SKM-1 (cell line): Measurements from ENCODE around the gene FAM107B.

Experiments used
- DNase-seq: peaks from one replicate; lab custom pipeline; 2025; ENCODE audit not compliant: unreplicated experiment; lab: John Stamatoyannopoulos, UW

FAM107B gene

DNA sequence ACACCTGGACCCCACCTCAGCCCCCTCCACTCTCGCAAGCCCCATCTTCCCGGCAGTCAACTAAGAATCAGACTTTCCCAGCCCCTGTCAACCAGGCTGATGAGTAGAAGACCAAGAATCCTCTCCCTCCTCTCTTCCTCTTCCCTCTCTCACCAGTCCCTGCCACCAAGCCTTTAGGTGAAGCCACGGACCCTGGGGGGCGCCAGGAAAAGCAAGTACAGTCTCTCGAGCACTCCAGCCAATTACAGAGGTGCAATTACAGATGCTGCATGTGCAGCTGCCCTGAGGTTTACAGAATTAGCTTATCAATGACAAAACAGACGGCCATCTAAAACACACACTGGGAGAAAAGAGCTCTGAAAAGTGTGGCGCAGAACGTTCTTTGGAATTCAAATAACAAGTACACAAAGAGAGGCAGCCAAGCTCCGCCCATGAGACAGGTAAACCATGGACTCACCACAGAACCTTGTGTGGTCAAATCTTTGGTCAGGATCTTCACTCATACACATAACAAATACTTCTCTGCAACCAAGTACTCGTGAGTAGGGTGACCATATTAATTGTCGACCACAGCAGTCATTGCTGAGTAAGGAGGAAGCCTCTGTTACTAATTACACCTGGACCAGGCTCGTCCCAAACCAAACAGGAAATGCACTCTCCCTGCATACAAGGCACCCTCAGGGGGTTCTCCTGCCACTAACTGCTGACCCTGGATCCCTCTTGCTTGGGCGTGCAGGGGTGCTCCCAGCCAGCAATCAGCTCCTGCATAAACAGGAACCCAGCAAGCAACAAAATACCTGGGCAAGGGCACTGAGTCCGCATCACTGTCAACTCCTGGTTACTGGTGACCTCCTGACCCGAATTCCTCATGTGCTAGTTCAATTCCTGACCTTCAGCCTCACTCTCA lies 189.2 kb downstream of the FAM107B start:
- no peak for DNase-seq

DNA sequence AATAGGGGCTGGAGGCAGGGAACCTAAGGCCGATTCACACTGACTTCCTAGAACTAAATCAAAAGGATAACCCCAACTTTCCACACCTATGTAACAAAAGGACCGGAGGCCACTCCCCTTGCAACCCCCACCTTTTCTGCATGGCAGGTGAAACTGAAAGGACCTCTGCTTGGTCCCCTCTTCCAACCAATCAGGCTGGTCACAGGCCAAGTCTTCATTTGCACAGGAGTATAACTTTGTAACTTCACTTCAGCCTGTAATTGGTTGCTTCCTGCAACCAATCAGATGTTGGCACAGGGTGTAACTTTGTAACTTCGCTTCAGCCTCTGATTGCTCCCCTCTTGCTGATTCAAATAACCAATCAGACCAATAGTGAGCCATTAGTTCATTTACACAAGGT lies 190.0 kb downstream of the FAM107B start:
- DNase-seq = no peak

GRCh38 chr10:14583967-14584366 lies 190.7 kb downstream of the FAM107B start:
- no peak for DNase-seq

DNA sequence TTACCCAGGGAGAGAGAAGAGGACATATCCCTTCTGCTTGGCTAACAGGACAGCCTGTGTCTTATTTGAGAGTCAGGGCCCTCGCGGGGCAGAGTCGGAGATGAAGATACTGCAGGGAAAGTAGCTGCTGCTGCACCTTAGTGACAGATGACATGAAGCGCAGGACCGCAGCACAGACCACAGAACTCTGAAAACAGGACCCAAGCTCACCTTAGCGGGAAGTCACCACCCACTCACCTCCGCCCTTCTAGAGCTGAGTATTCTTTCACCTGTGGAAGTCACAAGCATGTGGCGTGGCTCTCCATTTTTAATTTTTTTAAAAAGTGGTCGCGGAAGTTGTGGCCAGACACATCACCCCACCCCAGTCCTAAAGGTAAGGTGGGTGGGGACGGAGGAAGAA lies 191.4 kb downstream of the FAM107B start:
- DNase-seq = no peak

DNA sequence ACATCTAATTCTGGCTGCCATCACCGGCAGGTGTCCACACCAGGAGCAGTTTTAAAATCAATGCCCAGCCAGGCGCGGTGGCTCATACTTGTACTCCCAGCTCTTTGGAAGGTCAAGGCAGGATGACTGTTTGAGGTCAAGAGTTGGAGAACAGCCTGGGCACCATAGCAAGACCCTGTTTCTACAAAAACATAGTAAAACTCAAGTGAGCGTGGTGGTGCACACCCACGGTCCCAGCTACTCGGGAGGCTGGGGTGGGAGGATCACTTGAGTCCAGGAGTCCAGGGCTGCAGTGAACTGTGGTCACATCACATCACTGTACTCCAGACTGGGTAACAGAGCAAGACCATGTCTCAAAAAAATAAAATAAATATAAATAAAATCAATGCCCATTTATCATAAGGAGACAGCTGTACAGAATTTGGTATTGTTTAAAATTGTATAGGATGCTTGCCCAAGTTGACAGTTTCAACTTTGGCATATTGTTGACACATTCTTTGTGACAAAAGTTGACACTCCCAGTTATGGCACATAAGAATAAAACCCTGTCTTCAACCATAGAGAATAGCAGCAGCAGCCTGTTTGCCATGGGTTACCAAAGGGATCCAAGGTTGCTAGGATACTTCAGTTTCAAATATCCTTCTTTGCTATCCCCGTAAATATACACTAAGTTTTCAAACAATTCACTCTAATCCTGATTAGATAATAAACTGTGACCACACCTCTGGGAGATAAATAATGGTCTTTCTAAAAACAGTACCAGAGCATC lies 193.0 kb downstream of the FAM107B start:
- no peak for DNase-seq

DNA sequence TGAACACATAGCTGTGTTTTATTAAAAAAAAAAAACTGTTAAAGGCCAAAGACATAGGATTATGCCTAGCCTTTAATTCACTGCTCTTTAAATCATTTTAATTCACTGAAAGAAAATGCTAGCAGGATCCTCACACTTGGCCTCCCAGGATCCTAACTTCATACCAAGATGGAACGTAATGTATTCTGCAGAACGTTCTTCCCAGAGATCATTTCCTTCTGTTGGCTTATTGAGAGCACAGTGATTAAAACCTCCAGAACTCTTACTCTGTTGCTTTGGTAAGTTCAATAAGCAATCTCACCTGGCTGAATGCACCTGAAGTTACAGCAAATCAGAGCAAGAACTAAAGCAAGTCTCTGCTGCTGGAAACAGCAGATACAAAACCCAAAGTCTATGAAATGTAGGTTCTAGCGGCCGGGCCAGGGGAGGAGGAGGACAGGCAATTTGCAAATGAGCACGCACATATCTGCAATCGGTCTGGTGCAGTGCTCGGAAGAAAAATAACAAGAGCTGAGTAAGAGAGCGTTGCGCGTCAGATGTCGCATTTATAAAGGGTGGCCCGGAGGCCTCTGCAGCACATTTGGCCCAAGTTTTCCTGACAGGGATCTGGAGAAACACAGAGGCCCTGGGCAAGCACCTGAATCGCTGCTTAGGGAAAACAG lies 193.9 kb downstream of the FAM107B start:
- DNase-seq = no peak

DNA sequence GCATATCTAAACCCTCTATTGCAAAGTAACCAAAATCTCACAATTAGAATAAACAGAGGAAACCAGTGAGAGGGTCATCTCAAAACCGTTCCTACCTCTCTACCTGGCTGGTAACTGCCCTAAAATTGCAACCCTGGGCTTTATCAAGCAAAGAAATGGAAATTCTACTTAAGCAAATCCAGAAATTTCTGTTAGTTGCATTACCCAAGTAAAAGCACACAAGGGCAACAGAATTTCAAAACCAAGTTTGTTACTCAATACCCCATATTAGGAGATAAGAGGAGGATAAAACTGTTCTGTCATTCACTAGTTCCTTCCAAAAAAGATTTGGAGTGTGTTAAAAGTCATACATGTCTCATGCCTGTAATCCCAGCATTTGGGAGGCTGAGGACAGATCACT lies 195.3 kb downstream of the FAM107B start:
- DNase-seq = no peak

- no peak for DNase-seq
Observed at GRCh38 chr10:14578060-14578952, 196.4 kb downstream of the FAM107B start.

- no peak for DNase-seq
Observed at GRCh38 chr10:14574885-14575284, 199.8 kb downstream of the FAM107B start.

GRCh38 chr10:14574291-14574690 lies 200.4 kb downstream of the FAM107B start:
- no peak for DNase-seq

DNA sequence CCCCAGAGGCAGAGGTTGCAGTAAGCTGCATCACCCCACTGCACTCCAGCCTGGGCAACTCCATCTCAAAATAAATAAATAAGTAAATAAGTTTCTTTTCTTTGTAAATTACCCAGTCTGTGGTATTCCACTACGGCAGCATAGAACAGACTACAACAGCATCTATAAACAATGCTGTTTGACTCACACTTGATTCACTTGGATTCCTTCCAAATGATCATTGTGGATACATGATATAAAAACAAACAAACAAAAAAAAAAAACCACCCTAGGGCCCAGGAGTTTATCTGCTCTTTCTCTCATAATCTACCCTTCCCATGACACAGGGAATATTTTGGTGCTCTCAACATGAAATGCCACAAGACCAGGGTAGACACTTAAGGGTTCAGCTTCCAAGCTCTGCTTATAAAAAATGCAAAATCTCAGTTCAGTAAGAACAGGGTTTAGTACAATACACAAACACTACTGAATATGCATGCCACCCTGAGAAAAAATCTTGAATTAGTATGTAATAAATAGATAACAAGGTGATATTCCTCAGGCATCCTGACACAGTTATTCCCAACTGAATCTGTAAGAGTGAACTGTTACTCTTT lies 200.9 kb downstream of the FAM107B start:
- no peak for DNase-seq

- no peak for DNase-seq
Observed at GRCh38 chr10:14572811-14573210, 201.9 kb downstream of the FAM107B start.

GRCh38 chr10:14571866-14572507 lies 202.7 kb downstream of the FAM107B start:
- DNase-seq = no peak

DNA sequence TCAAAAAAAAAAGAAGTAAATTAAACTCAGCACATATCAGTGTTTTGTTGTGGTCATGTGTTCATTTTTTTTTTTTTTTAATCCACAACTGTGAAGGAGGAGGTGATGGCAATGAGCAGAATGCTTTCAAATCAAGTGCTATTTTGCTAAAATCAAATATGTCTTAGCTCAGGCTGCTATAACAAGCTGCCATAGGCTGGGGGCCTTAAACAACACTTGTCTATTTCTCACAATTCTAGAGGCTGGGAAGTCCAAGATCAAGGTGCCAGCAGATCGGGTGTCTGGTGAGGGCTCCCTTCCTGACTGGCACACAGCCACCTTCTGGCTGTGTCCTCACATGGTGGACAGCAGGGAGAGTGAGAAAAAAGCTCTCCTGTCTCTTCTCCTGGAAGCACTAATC lies 203.9 kb downstream of the FAM107B start:
- no peak for DNase-seq

GRCh38 chr10:14569274-14570060 lies 205.2 kb downstream of the FAM107B start:
- DNase-seq = no peak

GRCh38 chr10:14567421-14567820 lies 207.3 kb downstream of the FAM107B start:
- no peak for DNase-seq

- no peak for DNase-seq
Observed at GRCh38 chr10:14566498-14566897, 208.2 kb downstream of the FAM107B start.

- DNase-seq = no peak
Observed at GRCh38 chr10:14565199-14565598, 209.5 kb downstream of the FAM107B start.

DNA sequence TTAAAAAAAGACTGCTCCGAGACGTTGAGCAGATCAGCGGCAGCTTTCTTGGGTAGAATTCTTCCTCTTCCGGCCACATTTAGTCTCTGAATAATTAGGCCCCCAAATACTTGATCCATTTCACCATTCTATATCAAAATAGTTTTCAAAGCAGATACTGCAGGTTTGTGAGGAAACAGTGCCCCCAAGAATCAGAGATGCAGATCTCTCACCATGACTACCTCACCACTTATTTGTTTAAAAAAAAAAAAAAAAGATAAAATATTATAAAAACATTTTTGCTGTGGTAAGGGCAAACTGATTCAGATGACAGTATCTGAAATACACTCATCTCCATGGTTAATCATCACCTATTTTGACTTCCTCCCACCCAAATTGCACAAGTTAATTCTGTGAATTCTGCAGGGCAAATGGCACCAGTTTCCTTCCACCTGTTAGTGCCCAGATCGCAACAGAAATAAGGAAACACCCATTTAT lies 210.4 kb downstream of the FAM107B start:
- DNase-seq = no peak
